Mesendoderm (in vitro differentiated cells): ENCODE measurements around the gene SIN3B.
A peak's percentile ranks its signal among the peaks of the same experiment; 100 is the strongest.

Experiments used
- DNase-seq: peaks from one replicate; pipeline ENCODE4 v3.0.0; 2013
- H2AK5ac ChIP-seq: 2 replicates; pipeline ENCODE4 v1.6.1; 2013; ENCODE audit warnings: low read length, inconsistent platforms
- H2BK120ac ChIP-seq: 2 replicates; pipeline ENCODE4 v1.6.1; 2013; ENCODE audit warnings: low read depth, mild to moderate bottlenecking, low read length, moderate library complexity, mixed read lengths
- H2BK15ac ChIP-seq: replicated peaks from 2 replicates; pipeline ENCODE4 v1.6.1; 2013; ENCODE audit warnings: low read depth, mild to moderate bottlenecking, moderate library complexity
- H2BK5ac ChIP-seq: 2 replicates; pipeline ENCODE4 v1.6.1; 2013; ENCODE audit warnings: low read length, inconsistent platforms
- H3K18ac ChIP-seq: 2 replicates; pipeline ENCODE4 v1.6.1; 2013; ENCODE audit warnings: mild to moderate bottlenecking, low read length, mixed read lengths
- H3K23ac ChIP-seq: one replicate; pipeline ENCODE4 v1.6.1; 2013; ENCODE audit warnings: low read length
- H3K27ac ChIP-seq: 2 replicates; pipeline ENCODE4 v1.5.1; 2013; ENCODE audit warnings: low read depth, mild to moderate bottlenecking, inconsistent platforms, low read length, moderate library complexity
- H3K27me3 ChIP-seq: 2 replicates; pipeline ENCODE4 v1.6.1; 2013; ENCODE audit warnings: low read length, control low read depth, mild to moderate bottlenecking, inconsistent platforms; ENCODE audit not compliant: insufficient read depth, poor library complexity
- H3K36me3 ChIP-seq: 2 replicates; pipeline ENCODE4 v1.6.1; 2013; ENCODE audit warnings: low read length, inconsistent platforms; ENCODE audit not compliant: control insufficient read depth, insufficient read depth
- H3K4ac ChIP-seq: one replicate; pipeline ENCODE4 v1.6.1; 2013; ENCODE audit warnings: low read depth, mild to moderate bottlenecking, low read length, moderate library complexity
- H3K4me1 ChIP-seq: 2 replicates; pipeline ENCODE4 v1.6.1; 2013; ENCODE audit warnings: low read depth, low read length, inconsistent platforms; ENCODE audit not compliant: control insufficient read depth
- H3K4me2 ChIP-seq: 2 replicates; pipeline ENCODE4 v1.6.1; 2013; ENCODE audit warnings: low read length
- H3K4me3 ChIP-seq: 2 replicates; pipeline ENCODE4 v1.5.1; 2013; ENCODE audit warnings: mild to moderate bottlenecking, low read length
- H3K56ac ChIP-seq: one replicate; pipeline ENCODE4 v1.6.1; 2013; ENCODE audit warnings: low read length
- H3K79me1 ChIP-seq: 2 replicates; pipeline ENCODE4 v1.6.1; 2013; ENCODE audit warnings: low read length, inconsistent platforms
- H3K79me2 ChIP-seq: 2 replicates; pipeline ENCODE4 v1.6.1; 2013; ENCODE audit warnings: mild to moderate bottlenecking, low read length; ENCODE audit not compliant: control insufficient read depth, insufficient read depth
- H3K9ac ChIP-seq: 2 replicates; pipeline ENCODE4 v1.6.1; 2013; ENCODE audit warnings: low read length, inconsistent platforms
- H4K5ac ChIP-seq: one replicate; pipeline ENCODE4 v1.6.1; 2013; ENCODE audit warnings: low read length
- H4K8ac ChIP-seq: one replicate; pipeline ENCODE4 v1.6.1; 2013; ENCODE audit warnings: low read depth, mild to moderate bottlenecking, control low read depth, low read length, moderate library complexity
- WGBS: extraction: QIAGEN DNeasy Blood & Tissue Kit; methylation state at CpG from one replicate; pipeline ENCODE4 v1.1.7; 2013; ENCODE audit warnings: low lambda C conversion rate, missing lambda C conversion rate; ENCODE audit not compliant: insufficient coverage; ENCODE audit errors: extremely low coverage; 5-methylcytosine and 5-hydroxymethylcytosine counted together

SIN3B gene

DNA sequence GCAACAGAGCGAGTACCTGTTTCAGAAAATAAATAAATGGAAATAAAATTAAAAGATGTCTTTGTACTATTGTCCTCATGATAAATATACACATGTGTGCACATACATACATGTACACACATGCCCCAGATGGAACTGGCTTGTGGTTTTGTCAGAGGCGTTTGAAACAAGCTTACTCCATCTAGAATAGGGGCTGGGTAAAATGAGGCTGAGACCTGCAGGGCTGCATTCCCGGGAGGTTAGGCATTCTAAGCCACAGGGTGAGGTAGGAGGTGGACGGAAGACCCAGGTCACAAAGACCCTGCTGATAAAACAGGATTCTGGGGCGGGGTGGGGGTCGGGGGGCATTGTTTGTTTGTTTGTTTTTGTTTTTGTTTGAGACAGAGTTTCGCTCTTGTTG lies 8.1 kb upstream of the SIN3B start:
- H3K36me3 ChIP-seq: no peaks in the 10 kb centered on the region
- H3K4me1 ChIP-seq: peaks cover 2% of the 10 kb centered on the region
- H3K4me2 ChIP-seq: no peak overlapping the region
- no peaks in the 10 kb centered on the region for H3K27me3 ChIP-seq
- H2BK15ac ChIP-seq: no peak overlapping the region
- H3K79me1 ChIP-seq: no peaks in the 10 kb centered on the region
- H2AK5ac ChIP-seq: no peak overlapping the region
- no peak overlapping the region for H3K18ac ChIP-seq
- no peak overlapping the region for H2BK120ac ChIP-seq
- no peak overlapping the region for H3K27ac ChIP-seq
- H3K23ac ChIP-seq: no peak overlapping the region
- no peak overlapping the region for H3K4me3 ChIP-seq
- WGBS: no CpG with 5 or more reads among the region's 7 CpGs
- no peak overlapping the region for H3K56ac ChIP-seq
- no peak overlapping the region for H4K8ac ChIP-seq
- no peak overlapping the region for H3K4ac ChIP-seq
- H2BK5ac ChIP-seq: no peak overlapping the region
- no peaks in the 10 kb centered on the region for H3K79me2 ChIP-seq
- DNase-seq: peak; percentile 53
- no peak overlapping the region for H4K5ac ChIP-seq
- no peak overlapping the region for H3K9ac ChIP-seq

DNA sequence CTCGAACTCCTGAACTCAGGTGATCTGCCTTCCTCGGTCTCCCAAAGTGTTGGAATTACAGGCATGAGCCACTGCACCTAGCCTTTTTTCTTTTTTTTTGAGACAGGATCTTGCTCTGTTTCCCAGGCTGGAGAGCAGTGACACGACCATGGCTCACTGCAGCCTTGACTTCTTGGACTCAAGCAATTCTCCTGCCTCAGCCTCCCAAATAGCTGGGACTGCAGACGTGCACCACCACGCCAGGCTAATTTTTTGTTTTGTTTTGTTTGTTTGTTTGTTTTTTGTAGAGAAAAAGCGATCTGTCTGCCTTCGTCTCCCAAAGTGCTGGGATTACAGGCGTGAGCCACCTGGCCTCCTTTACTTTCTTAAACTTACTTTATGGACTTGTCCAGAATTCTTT lies 6.5 kb upstream of the SIN3B start:
- Histone ChIP-seq H3K18ac (no peak overlapping the region), H3K36me3 (no peaks in the 10 kb centered on the region), H3K27ac (peak overlapping the region; percentile 70), H2BK5ac (no peak overlapping the region), H3K4ac (no peak overlapping the region), H3K79me2 (no peaks in the 10 kb centered on the region), H2BK15ac (no peak overlapping the region), H2BK120ac (no peak overlapping the region), H4K8ac (no peak overlapping the region), H3K23ac (no peak overlapping the region), H3K4me2 (no peak overlapping the region), H3K27me3 (no peaks in the 10 kb centered on the region), H3K79me1 (no peaks in the 10 kb centered on the region), H3K4me1 (peaks cover 2% of the 10 kb centered on the region), H3K4me3 (no peak overlapping the region), H3K9ac (no peak overlapping the region), H4K5ac (no peak overlapping the region), H3K56ac (no peak overlapping the region), H2AK5ac (no peak overlapping the region)
- peak; percentile 5 for DNase-seq
- no CpG with 5 or more reads among the region's 8 CpGs for WGBS

DNA sequence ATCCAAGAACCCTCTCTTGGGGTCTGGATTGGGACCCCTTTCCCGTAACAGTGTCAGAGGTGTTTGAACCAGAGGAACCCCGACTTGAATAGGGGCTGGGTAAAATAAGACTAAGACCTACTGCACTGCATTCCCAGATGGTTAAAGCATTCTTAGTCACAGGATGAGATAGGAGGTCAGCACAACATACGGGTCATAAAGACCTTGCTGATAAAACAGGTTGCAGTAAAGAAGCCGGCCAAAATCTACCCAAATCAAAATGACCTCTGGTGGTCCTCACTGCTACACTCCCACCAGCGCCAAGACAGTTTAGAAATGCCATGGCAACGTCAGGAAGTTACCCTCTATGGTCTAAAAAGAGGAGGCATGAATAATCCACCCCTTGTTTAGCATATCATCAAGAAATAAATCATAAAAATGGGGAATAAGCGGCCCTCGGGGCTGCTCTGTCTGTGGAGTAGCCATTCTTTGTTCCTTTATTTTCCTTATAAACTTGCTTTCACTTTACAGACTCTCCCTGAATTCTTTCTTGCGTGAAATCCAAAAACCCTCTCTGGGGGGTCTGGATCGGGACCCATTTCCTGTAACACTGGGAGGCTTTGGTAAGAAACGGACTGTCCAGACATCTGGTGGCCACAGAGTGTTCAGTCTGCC lies 4.4 kb upstream of the SIN3B start:
- no peak overlapping the region for H3K4ac ChIP-seq
- peak; percentile 58 for DNase-seq
- H3K4me2 ChIP-seq: peak overlapping the region; percentile 52
- no peaks in the 10 kb centered on the region for H3K27me3 ChIP-seq
- H3K4me3 ChIP-seq: no peak overlapping the region
- H4K5ac ChIP-seq: peak overlapping the region; percentile 71
- H3K9ac ChIP-seq: peak overlapping the region; percentile 42
- H3K4me1 ChIP-seq: peaks cover 2% of the 10 kb centered on the region
- H3K18ac ChIP-seq: no peak overlapping the region
- peaks cover 2% of the 10 kb centered on the region for H3K79me2 ChIP-seq
- no CpG with 5 or more reads among the region's 11 CpGs for WGBS
- no peak overlapping the region for H4K8ac ChIP-seq
- peak overlapping the region; percentile 45 for H2BK5ac ChIP-seq
- H2BK15ac ChIP-seq: no peak overlapping the region
- H3K56ac ChIP-seq: peak overlapping the region; percentile 81
- peak overlapping the region; percentile 9 for H3K27ac ChIP-seq
- H3K23ac ChIP-seq: no peak overlapping the region
- no peak overlapping the region for H2BK120ac ChIP-seq
- no peak overlapping the region for H2AK5ac ChIP-seq
- no peaks in the 10 kb centered on the region for H3K36me3 ChIP-seq
- no peaks in the 10 kb centered on the region for H3K79me1 ChIP-seq

DNA sequence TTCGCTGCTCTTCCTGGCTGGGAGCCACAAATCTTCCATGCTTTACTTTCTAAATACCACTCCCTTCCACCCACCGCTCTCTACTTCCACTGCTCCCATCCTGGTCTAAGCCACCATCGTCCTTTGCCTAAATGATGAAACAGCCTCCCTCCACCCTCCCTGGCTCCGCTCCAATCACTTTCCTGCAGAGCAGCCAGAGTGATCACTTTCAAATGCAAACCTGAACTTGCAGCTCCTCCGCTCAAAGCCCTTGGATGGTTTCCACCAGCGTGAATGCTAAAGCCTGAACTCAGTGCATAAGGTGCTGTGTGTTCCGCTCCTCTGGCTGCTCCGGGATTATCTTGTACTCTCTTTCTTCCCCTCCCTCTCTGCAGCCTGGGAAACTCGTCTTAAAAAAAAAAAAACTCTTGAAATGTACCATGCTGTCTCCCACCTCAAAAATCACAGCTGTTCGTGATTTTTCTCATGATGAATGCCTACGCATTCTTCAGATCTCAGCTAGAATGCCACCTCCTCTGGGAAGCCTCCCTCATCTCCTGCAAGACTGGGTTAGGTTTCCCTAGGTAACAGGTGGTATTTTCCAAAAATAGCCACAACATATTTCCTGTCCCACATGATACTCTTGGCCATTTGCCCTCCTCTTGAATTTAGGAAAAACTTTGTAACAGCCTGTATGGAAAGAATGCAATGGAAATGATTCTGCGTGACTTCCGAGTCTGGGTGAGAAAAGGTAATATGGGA lies 3.7 kb upstream of the SIN3B start:
- Histone ChIP-seq H4K5ac (peak overlapping the region; percentile 71), H3K4me1 (peaks cover 2% of the 10 kb centered on the region), H2BK5ac (peak overlapping the region; percentile 45), H3K4me2 (peak overlapping the region; percentile 52), H3K18ac (no peak overlapping the region), H3K4ac (no peak overlapping the region), H2AK5ac (no peak overlapping the region), H3K27me3 (no peaks in the 10 kb centered on the region), H3K79me2 (peaks cover 8% of the 10 kb centered on the region), H3K27ac (peak overlapping the region; percentile 9), H2BK120ac (no peak overlapping the region), H3K4me3 (no peak overlapping the region), H3K23ac (no peak overlapping the region), H3K36me3 (no peaks in the 10 kb centered on the region), H3K9ac (peak overlapping the region; percentile 42), H4K8ac (no peak overlapping the region), H3K56ac (peak overlapping the region; percentile 81), H2BK15ac (no peak overlapping the region), H3K79me1 (peaks cover 4% of the 10 kb centered on the region)
- DNase-seq: peak; percentile 77
- WGBS: no CpG with 5 or more reads among the region's 13 CpGs

DNA sequence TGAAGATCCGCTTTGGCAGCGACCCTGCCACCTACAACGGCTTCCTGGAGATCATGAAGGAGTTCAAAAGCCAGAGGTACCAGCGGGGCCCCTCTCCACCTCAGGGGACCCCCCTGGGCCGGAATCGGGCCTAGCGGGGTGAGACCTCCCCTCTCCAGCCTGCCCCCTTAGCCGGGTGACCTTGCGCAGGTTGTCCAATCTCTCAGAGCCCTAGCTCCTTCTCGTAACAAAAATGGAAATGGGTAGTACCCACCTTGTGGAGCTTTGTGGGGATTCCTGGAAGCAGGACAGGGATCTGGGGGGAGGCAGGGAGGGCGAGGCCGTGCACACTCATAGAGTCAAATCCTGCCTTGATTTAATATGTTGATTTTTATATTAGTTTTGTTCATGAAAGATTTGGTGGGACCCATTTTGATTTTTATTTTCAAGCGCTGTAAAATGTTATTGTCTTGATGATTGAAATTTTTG lies 658 bp downstream of the SIN3B start:
- no CpG with 5 or more reads among the region's 13 CpGs for WGBS
- Histone ChIP-seq H3K4me1 (peaks cover 2% of the 10 kb centered on the region), H3K18ac (peak overlapping the region; percentile 60), H3K79me1 (peaks cover 9% of the 10 kb centered on the region), H3K56ac (peak overlapping the region; percentile 86), H3K27me3 (no peaks in the 10 kb centered on the region), H2BK5ac (no peak overlapping the region), H2AK5ac (no peak overlapping the region), H3K36me3 (peaks cover 10% of the 10 kb centered on the region), H4K5ac (no peak overlapping the region), H3K27ac (no peak overlapping the region), H3K23ac (no peak overlapping the region), H3K4me3 (peak overlapping the region; percentile 18), H3K4ac (peak overlapping the region; percentile 20), H3K79me2 (peaks cover 11% of the 10 kb centered on the region), H2BK120ac (no peak overlapping the region), H4K8ac (no peak overlapping the region), H2BK15ac (no peak overlapping the region), H3K4me2 (peak overlapping the region; percentile 60), H3K9ac (peak overlapping the region; percentile 74)
- no peak for DNase-seq
